ENCODE results near the gene SMG9. TPM values are rescaled to one million over a fixed set of nuclear protein-coding genes. Genes with fewer than 3 reads are reported as not detected.

The SMG9 gene
- total RNA-seq, 1 experiment from 2014 or later, result 52.2 TPM

DNA sequence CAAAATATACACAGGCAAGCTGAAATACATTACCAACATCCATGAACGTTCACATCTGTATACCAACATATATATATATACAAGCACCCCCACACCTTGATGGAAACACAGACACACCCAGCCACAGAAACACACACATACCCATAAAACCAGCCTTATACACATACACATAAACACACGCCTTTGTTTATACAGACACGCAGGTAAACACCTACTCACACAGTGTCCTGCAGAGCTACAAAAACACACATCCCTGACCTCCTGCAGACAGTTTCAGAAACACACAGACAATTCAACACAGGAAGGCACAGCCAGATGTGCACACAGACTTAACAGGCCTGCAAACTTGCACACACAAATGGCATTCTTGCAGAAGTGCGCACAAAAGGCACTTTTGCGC, 60.2 kb downstream of the SMG9 start:
- peaks cover 50% of the 10 kb centered on the region for H3K27me3 Mint-ChIP-seq (ENCODE audit: low read depth)
- no peaks in the 10 kb centered on the region for H3K9me3 ChIP-seq (ENCODE audit: control insufficient read depth, low read depth, low read length)

More for the DNA sequence above, 60.2 kb downstream of the SMG9 start:
- H3K4me1 ChIP-seq (ENCODE audit: insufficient read depth, low read length), result no peaks in the 10 kb centered on the region
- no peak overlapping the region for H4K5ac ChIP-seq (ENCODE audit: insufficient read length, low read depth, low read length)
- H4K8ac ChIP-seq (replicated peaks; ENCODE audit: insufficient read length, low read depth, low read length), result no peak overlapping the region
- no peak overlapping the region for H2AFZ ChIP-seq (ENCODE audit: low read length)
- H3K18ac ChIP-seq (ENCODE audit: insufficient read length, low read depth, low read length), result no peak overlapping the region
- H2BK12ac ChIP-seq (ENCODE audit: insufficient read length, low read depth, low read length), result no peak overlapping the region
- no peak overlapping the region for H3K9ac ChIP-seq (ENCODE audit: extremely low read depth, insufficient read length, low read length)
- no peaks in the 10 kb centered on the region for H4K20me1 ChIP-seq (ENCODE audit: control insufficient read depth, insufficient read depth, insufficient read length)
- H4K91ac ChIP-seq (ENCODE audit: insufficient read length, low read depth, low read length), result no peak overlapping the region
- no peak overlapping the region for H3K56ac ChIP-seq (ENCODE audit: insufficient read length, low read depth, low read length)
- H3K4ac ChIP-seq (ENCODE audit: low read depth, low read length), result no peak overlapping the region
- no peak overlapping the region for H2AK5ac ChIP-seq (ENCODE audit: insufficient read length, low read length)
- Mint-ChIP-seq H3K4me3 (no peak overlapping the region), H3K36me3 (ENCODE audit: insufficient read depth in 1 of 3, low read depth in 3 of 3) (peaks cover 0 to 2% (median 0%) of the 10 kb centered on the region in 3 experiments; a peak in 1 of 7 replicates), H3K9me3 (peaks cover 6 to 24% of the 10 kb centered on the region in 2 experiments; a peak in 4 of 5 replicates), H3K4me1 (peaks cover 0 to 2% of the 10 kb centered on the region in 2 experiments; a peak in 2 of 4 replicates), H3K27ac (no peak overlapping the region; a peak in 1 of 7 replicates)
- no peak overlapping the region for H3K27ac ChIP-seq (ENCODE audit: insufficient read length, low read depth, low read length)
- no peaks in the 10 kb centered on the region for H3K79me1 ChIP-seq (ENCODE audit: insufficient read depth, low read depth, low read length, poor library complexity, severe bottlenecking)
- no peak overlapping the region for H2BK5ac ChIP-seq (ENCODE audit: insufficient read length, low read length)
- TF ChIP-seq, protein P1, sequence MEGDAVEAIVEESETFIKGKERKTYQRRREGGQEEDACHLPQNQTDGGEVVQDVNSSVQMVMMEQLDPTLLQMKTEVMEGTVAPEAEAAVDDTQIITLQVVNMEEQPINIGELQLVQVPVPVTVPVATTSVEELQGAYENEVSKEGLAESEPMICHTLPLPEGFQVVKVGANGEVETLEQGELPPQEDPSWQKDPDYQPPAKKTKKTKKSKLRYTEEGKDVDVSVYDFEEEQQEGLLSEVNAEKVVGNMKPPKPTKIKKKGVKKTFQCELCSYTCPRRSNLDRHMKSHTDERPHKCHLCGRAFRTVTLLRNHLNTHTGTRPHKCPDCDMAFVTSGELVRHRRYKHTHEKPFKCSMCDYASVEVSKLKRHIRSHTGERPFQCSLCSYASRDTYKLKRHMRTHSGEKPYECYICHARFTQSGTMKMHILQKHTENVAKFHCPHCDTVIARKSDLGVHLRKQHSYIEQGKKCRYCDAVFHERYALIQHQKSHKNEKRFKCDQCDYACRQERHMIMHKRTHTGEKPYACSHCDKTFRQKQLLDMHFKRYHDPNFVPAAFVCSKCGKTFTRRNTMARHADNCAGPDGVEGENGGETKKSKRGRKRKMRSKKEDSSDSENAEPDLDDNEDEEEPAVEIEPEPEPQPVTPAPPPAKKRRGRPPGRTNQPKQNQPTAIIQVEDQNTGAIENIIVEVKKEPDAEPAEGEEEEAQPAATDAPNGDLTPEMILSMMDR (conservative IDR thresholded peaks at IDR 0.05), result no peak
- no peak overlapping the region for H2BK20ac ChIP-seq (ENCODE audit: low read depth, low read length, poor library complexity, severe bottlenecking)
- H2BK120ac ChIP-seq (ENCODE audit: low read depth, low read length, poor library complexity, severe bottlenecking), result no peak overlapping the region
- no peaks in the 10 kb centered on the region for H3K23me2 ChIP-seq (ENCODE audit: insufficient read length, low read depth, low read length, poor library complexity, severe bottlenecking)
- WGBS (ENCODE audit: extremely low coverage, insufficient read length, low lambda C conversion rate), result no CpG with 5 or more reads among the region's 5 CpGs
- H3K79me2 ChIP-seq (ENCODE audit: insufficient read depth, low read length), result no peaks in the 10 kb centered on the region
- H3K4me2 ChIP-seq (ENCODE audit: insufficient read depth, insufficient read length, low read length), result no peak overlapping the region
- no peaks in the 10 kb centered on the region for H3K27me3 ChIP-seq (ENCODE audit: insufficient read depth, low read length)
- H3K14ac ChIP-seq (ENCODE audit: insufficient read depth, low read length), result no peak overlapping the region
- H3K23ac ChIP-seq (ENCODE audit: insufficient read length, low read depth, low read length), result no peak overlapping the region
- DNase-seq, result no peak
- H3T11ph ChIP-seq (ENCODE audit: low read length), result no peak overlapping the region
- no peak overlapping the region for H2BK15ac ChIP-seq (ENCODE audit: low read depth, low read length)

Data from H9 (cell line).